Esophagus muscularis mucosa (tissue), 3 donors: ENCODE results near the gene SLC16A11.

Source experiments
- POLR2AphosphoS5 ChIP-seq, 2 donors: sonication (generic); formaldehyde crosslinking; IDR thresholded peaks; one replicate each; pipeline ENCODE4 v1.6.1; 2017; ENCODE audit warnings: antibody characterized with exemption in 2 of 2
- TF ChIP-seq, protein P1 (sequence below), 3 experiments: fragments of 200-600 bp in 2 of 3; fragments of 450-650 bp in 1 of 3; sonication (generic) in 2 of 3; IDR thresholded peaks; one replicate each; pipeline ENCODE4 v1.5.1; 2017 to 2019; ENCODE audit warnings: antibody characterized with exemption in 3 of 3, mild to moderate bottlenecking in 2 of 3, moderate library complexity in 1 of 3

GRCh38 chr17:7046127-7046724, 2.3 kb upstream of the SLC16A11 start:
- no peak for TF ChIP-seq POLR2AphosphoS5 (IDR thresholded peaks at IDR 0.05)
- TF ChIP-seq, protein P1, sequence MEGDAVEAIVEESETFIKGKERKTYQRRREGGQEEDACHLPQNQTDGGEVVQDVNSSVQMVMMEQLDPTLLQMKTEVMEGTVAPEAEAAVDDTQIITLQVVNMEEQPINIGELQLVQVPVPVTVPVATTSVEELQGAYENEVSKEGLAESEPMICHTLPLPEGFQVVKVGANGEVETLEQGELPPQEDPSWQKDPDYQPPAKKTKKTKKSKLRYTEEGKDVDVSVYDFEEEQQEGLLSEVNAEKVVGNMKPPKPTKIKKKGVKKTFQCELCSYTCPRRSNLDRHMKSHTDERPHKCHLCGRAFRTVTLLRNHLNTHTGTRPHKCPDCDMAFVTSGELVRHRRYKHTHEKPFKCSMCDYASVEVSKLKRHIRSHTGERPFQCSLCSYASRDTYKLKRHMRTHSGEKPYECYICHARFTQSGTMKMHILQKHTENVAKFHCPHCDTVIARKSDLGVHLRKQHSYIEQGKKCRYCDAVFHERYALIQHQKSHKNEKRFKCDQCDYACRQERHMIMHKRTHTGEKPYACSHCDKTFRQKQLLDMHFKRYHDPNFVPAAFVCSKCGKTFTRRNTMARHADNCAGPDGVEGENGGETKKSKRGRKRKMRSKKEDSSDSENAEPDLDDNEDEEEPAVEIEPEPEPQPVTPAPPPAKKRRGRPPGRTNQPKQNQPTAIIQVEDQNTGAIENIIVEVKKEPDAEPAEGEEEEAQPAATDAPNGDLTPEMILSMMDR (IDR thresholded peaks at IDR 0.05), result no peak
